ENCODE results near the gene BAX. TPM values are rescaled to one million over a fixed set of nuclear protein-coding genes. Genes with fewer than 3 reads are reported as not detected.

The BAX gene
- total and polyA plus RNA-seq, 2 of the 13 experiments (the other 11 are each of a cell fraction or from before 2014, with no cell fraction given), result 139 to 176 TPM

DNA sequence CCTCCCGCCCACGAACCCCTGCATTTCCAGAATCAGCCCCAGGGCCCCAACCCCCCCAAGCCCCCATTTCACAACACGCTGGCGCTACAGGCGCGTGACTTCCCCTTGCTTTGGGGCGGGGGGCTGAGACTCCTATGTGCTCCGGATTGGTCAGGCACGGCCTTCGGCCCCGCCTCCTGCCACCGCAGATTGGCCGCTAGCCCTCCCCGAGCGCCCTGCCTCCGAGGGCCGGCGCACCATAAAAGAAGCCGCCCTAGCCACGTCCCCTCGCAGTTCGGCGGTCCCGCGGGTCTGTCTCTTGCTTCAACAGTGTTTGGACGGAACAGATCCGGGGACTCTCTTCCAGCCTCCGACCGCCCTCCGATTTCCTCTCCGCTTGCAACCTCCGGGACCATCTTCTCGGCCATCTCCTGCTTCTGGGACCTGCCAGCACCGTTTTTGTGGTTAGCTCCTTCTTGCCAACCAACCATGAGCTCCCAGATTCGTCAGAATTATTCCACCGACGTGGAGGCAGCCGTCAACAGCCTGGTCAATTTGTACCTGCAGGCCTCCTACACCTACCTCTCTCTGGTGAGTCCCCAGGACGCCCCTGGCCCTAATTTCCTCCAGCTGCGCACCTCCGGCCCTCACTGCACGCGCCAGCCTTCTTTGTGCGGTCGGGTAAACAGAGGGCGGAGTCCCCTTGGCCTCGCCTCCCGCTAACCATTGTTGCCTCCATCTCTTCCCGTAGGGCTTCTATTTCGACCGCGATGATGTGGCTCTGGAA lies 10.5 kb downstream of the BAX start, which contains the start of gene FTL (continued):
- TF ChIP-seq, protein P1, sequence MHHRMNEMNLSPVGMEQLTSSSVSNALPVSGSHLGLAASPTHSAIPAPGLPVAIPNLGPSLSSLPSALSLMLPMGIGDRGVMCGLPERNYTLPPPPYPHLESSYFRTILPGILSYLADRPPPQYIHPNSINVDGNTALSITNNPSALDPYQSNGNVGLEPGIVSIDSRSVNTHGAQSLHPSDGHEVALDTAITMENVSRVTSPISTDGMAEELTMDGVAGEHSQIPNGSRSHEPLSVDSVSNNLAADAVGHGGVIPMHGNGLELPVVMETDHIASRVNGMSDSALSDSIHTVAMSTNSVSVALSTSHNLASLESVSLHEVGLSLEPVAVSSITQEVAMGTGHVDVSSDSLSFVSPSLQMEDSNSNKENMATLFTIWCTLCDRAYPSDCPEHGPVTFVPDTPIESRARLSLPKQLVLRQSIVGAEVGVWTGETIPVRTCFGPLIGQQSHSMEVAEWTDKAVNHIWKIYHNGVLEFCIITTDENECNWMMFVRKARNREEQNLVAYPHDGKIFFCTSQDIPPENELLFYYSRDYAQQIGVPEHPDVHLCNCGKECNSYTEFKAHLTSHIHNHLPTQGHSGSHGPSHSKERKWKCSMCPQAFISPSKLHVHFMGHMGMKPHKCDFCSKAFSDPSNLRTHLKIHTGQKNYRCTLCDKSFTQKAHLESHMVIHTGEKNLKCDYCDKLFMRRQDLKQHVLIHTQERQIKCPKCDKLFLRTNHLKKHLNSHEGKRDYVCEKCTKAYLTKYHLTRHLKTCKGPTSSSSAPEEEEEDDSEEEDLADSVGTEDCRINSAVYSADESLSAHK (CRISPR knock-in tag; IDR thresholded peaks at IDR 0.05; ENCODE audit: borderline replicate concordance), result no peak
- TF ChIP-seq ZFP37 (CRISPR knock-in tag; IDR thresholded peaks at IDR 0.05; ENCODE audit: borderline replicate concordance), result peak; percentile 97; the same call in 1 of the 2 replicates
- peak; percentile 86 for TF ChIP-seq ARNT2 (CRISPR knock-in tag; IDR thresholded peaks at IDR 0.05; ENCODE audit: low read depth)
- TF ChIP-seq MAF1 (CRISPR knock-in tag; IDR thresholded peaks at IDR 0.05; ENCODE audit: borderline replicate concordance), result peak; percentile 96
- TF ChIP-seq HDAC2 (CRISPR knock-in tag; IDR thresholded peaks at IDR 0.05), result no peak
- no peak; the same call in 1 of the 2 replicates for TF ChIP-seq MAFF (IDR thresholded peaks at IDR 0.05; ENCODE audit: low read depth, low read length)
- TF ChIP-seq IRF2 (CRISPR knock-in tag; IDR thresholded peaks at IDR 0.05), result peak; percentile 44
- TF ChIP-seq, protein P2, sequence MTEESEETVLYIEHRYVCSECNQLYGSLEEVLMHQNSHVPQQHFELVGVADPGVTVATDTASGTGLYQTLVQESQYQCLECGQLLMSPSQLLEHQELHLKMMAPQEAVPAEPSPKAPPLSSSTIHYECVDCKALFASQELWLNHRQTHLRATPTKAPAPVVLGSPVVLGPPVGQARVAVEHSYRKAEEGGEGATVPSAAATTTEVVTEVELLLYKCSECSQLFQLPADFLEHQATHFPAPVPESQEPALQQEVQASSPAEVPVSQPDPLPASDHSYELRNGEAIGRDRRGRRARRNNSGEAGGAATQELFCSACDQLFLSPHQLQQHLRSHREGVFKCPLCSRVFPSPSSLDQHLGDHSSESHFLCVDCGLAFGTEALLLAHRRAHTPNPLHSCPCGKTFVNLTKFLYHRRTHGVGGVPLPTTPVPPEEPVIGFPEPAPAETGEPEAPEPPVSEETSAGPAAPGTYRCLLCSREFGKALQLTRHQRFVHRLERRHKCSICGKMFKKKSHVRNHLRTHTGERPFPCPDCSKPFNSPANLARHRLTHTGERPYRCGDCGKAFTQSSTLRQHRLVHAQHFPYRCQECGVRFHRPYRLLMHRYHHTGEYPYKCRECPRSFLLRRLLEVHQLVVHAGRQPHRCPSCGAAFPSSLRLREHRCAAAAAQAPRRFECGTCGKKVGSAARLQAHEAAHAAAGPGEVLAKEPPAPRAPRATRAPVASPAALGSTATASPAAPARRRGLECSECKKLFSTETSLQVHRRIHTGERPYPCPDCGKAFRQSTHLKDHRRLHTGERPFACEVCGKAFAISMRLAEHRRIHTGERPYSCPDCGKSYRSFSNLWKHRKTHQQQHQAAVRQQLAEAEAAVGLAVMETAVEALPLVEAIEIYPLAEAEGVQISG (CRISPR knock-in tag; IDR thresholded peaks at IDR 0.05), result peak; percentile 82; the same call in 1 of the 2 replicates
- TF ChIP-seq AFF4 (CRISPR knock-in tag; IDR thresholded peaks at IDR 0.05), result peak; percentile 99
- no peak for TF ChIP-seq ZNF136 (CRISPR knock-in tag; IDR thresholded peaks at IDR 0.05; ENCODE audit: low read depth)
- no peak for TF ChIP-seq ZNF101 (CRISPR knock-in tag; IDR thresholded peaks at IDR 0.05; ENCODE audit: borderline replicate concordance, low read depth)
- TF ChIP-seq ZNF678 (CRISPR knock-in tag; IDR thresholded peaks at IDR 0.05), result peak; percentile 68; the same call in 1 of the 2 replicates
- no peak for TF ChIP-seq SETDB1 (CRISPR knock-in tag; IDR thresholded peaks at IDR 0.05; ENCODE audit: borderline replicate concordance)
- peak; percentile 85 for TF ChIP-seq CEBPB (IDR thresholded peaks at IDR 0.05; ENCODE audit: borderline replicate concordance, low read depth, low read length)
- no peak for TF ChIP-seq KDM6A (CRISPR knock-in tag; IDR thresholded peaks at IDR 0.05; ENCODE audit: low read depth)
- TF ChIP-seq, protein P3, sequence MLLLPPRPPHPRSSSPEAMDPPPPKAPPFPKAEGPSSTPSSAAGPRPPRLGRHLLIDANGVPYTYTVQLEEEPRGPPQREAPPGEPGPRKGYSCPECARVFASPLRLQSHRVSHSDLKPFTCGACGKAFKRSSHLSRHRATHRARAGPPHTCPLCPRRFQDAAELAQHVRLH (CRISPR knock-in tag; IDR thresholded peaks at IDR 0.05; ENCODE audit: borderline replicate concordance, low read depth), result peak; percentile 95
- peak; percentile 93 for TF ChIP-seq REPIN1 (CRISPR knock-in tag; IDR thresholded peaks at IDR 0.05; ENCODE audit: borderline replicate concordance, low read depth)
- peak; percentile 82; the same call in 1 of the 2 replicates for TF ChIP-seq BORCS8-MEF2B (CRISPR knock-in tag; IDR thresholded peaks at IDR 0.05)
- TF ChIP-seq NR2F6 (IDR thresholded peaks at IDR 0.05), result no peak
- peak; percentile 55; the same call in 1 of the 2 replicates for TF ChIP-seq NR2F6 (CRISPR knock-in tag; IDR thresholded peaks at IDR 0.05)
- TF ChIP-seq ZNF292 (CRISPR knock-in tag; IDR thresholded peaks at IDR 0.05; ENCODE audit: borderline replicate concordance, low read depth), result no peak
